HG03571 (cell line): Measurements from ENCODE around the gene ADORA2A.

Experiments used
- ATAC-seq: cut with Tn5 transposase; IDR thresholded peaks from one replicate; pipeline ENCODE4 v1.9.1; 2021; ENCODE audit not compliant: unreplicated experiment

Gene ADORA2A

DNA sequence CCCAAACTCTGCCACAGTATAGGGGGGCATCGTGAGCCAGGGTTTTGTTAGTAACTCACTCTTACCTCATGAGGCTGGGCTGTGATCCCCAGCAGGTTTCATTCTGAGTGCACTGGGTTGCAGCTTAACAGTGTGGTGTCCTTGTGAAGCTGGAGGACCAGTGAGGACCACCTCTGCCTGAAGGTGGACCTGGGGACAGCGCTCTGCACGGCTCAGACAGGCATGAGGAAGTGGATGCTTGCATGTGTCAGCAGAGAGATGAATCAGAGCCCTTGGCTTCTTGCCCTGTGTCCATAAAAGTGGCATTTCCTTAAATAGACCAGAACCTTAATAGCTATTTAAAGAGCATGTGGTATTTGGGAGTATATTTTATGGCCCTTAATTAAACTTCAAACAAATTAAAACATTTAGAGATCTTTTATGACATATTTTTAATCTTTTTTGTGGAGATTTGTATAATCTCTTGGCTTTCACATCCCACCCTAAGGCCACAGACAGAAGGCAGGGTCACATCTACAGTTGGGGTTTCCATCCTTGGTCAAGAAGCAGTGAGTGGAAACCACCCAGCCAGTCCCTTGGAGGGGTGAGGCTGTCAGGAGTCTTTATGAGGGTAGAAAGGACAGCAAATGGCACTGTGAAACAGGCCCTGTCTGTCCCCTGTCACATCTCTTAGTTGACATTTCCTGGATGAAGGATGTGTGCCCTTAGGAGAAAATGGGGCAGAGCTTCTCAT lies 24.8 kb upstream of the ADORA2A start:
- ATAC-seq: no peak

DNA sequence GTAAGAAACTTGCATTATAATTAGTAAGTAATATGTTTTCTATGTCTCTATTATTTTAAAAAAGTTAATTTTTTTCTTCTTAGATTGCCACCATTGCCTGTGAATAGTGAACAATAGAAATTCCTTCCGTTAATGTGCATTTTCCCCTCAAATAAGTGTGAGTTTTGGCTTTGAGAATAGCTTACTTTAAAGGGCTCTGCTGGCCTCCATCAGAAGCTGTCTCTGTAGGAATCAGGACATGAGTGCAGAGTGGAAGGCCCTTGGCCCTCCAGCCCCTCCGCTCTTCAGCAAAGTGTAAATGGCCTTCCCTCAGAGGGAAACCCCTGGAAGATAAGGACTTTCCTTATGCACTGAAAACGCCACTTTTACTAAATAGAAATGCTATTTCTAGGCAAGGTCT lies 24.1 kb upstream of the ADORA2A start:
- ATAC-seq: no peak

DNA sequence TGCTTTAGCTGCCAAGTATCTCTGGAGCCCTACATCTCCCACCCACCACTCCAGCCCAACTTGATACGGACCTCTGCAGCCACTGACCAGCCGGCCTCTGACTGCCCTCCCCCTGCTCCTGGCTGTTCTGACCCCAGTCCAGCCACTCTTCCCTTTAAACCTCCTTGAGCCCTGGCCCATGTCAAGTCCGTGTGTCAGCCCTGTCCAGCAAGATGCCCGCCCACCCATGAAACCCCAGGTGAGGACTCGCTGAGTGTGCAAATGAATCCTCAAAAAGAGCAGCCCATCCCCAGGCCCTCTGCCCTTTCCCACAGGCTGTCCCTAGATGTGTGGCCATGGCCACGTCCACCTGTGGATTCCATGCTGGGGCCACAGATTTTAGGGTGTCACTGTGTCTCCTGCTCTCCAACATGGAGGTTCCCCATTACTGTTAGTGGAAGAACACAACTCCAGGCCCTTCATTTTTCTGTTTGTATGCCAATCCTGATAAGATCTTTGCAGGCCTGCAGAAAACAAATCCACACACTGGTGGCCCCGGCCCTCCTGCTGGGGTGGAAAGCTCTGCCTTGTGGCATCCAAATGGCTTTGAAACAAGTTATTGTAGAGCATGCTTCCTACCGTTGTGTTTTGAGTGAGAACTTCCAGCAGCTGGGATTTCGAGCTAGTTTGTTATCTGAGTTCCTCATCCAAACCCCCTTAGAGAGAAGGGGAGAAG lies 22.7 kb upstream of the ADORA2A start:
- no peak for ATAC-seq

DNA sequence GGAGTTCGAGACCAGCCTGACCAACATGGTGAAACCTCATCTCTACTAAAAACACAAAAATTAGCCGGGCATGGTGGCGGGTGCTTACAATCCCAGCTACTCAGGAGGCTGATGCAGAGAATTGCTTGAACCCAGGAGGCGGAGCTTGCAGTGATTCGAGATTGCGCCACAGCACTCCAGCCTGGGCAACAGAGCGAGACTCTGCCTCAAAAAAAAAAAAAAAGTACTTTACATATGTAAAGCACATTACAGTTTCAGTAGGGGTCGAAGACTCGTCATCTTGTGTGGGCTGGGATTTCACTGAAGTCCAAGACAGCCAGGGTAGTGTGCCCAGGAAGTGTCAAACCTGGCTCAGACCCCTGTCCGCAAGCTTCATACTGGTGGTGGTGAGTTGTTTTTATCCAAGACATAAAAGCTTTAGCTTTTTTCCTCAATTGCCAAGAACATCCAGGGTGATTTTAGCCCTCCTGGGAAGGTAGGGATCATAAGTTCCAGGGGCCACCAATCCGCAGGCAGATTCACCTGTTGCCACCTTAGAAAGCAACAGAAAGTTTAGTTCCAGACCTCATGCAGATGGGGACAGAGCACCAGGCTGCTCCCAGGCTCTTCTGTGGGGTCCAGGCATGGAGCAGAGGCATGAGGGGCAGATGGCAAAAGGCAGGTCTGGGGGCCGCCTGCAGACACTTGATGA lies 21.6 kb upstream of the ADORA2A start:
- no peak for ATAC-seq

DNA sequence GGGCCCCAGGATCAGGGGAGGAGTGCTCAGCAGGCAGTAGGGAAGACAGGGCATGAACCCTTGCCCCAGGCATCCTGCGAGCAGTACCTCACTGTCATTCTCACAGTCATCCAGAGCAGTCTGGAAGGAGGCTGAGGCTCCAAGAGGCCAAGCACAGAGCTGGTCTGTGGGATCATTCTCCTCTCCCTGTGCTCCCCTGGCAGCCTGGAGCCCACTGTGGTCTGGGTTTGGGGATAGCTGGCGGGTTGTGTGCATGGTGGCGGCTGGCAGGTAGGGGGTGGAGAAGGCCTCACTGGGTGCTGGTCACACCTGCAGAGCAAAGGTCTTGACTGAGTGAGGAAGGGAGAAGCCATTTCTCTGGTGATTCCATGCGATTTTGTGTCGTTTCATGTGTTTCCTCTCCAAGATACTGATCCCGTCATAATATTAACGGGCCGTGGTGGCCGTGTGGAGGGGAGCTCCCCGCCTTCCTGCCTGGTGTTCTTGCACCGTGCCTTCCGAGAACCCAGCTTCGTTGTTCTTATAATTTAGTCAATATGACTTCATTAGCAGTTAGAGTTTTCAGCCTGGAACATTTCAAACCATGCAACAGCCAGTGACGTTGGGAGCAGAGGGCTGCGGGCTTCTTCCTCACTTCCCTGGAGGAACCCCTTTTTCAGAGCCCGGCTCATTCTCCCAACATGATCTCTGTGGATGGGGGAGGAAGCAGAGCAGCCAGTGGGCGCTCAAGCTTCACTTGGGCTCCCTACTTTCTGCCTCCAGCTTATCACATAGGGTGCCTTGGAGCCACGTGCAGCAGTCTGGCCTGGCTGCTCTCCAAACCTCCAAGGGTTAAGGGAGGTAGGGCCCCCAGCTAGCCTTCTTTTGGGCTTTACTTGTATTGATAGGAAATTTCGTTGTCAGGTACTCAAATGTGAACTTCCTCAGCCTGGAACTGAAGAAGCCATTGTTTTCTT lies 20.8 kb upstream of the ADORA2A start:
- no peak for ATAC-seq

DNA sequence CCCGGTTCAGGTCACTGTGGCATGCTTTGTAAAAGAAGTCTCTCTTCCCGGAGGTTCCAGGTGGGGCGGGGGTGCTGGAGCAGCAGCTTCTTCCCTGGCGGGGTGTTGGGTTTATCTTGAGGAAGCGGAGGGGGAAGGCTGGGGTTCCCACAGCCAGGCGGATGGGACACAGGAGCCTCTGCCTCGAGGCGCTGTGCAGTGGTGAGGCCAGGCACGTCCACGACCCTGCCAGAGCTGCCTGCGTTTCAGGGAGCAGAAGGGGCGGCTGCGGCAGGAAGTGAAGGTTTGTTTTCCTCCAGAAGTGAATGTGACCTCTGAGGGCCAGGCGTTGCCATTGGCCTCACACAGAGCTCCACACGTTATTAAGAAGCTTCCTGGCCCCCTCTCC lies 20.1 kb upstream of the ADORA2A start:
- no peak for ATAC-seq

DNA sequence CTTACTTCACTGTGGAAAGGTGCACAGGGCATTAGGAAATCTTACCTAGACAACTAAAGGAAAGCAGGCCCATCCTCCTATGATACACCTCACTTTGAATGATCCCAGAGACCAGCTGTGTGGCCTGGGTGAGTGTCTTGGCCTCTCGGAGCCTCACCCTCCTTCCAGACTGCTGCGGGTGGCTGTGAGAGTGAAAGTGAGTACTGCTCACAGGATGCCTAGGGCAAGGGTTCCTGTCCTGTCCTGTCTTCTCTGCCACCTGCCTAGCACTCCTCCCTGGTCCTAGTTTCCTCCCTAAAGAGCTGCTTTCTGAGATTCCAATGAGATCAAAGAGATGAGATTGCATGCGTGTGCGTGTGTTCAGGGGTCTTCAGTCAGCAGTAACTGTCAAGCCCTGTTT lies 19.5 kb upstream of the ADORA2A start:
- ATAC-seq: no peak

DNA sequence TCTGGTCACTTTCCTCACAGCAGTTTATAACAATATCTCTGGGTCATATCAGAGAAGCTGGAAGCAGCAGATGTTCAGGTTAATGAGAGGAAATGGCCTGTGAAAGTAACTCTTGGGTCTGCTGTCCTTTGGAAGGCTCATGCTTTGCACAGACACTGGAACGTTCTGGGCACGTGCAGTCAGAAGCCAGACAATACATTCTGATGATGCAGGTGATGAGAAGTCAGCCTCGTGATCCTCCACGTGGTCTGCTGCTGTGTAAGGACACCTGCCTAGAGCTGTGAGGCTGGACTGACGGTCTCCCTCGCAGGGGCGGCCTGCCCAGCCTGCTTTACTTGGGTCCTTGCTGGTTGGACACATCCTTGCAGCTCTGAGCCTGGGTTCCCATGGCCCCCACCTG lies 18.8 kb upstream of the ADORA2A start:
- no peak for ATAC-seq

DNA sequence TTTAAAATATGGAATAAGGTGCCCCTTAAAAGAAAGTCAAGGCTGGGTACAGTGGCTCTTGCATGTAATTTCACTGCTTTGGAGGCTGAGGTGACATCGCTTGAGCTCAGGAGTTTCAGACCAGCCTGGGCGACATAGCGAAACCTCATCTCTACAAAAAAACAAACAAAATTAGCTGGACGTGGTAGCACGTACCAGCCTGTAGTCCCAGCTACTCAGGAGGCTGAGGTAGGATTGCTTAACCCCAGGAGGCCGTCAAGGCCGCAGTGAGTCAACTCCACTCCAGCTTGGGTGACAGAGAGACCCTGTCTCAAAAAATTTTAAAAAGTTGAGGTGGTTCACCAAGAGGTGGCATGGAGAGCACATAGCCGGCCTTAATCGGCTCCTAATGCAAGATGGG lies 17.7 kb upstream of the ADORA2A start:
- no peak for ATAC-seq

DNA sequence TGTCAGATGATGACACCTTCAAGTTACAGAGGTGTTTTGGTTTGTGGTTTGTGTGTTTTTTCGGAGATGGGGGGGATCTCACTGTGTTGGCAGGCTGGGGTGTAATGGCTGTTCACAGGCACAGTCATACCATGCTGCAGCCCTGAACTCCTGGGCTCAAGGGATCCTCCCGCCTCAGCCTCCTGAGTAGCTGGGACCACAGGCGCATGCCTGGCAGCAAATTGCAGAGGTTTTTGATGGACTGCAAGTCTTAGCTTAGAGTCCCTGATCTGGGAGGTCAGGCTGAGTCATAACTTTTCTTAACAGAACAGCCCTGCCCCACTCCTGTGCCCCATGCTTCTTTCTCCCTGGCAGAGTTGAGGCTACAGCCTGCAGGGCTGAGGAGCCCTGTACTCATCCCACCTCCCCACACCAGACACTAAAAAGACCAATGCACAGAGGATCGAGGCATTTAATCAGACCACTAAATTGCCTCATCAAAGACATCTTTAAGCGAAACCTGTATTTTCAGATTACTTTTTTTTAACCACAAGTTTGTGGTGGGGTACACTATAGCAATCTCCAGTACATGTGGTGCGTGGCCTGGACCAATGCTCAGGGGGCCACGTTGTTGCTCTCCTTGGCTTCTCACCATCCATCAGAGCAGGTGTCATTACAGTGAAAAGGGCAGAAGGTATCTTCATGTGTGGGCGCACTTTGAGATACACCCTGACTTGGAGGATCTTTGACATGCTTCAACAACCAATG lies 17.1 kb upstream of the ADORA2A start:
- no peak for ATAC-seq

DNA sequence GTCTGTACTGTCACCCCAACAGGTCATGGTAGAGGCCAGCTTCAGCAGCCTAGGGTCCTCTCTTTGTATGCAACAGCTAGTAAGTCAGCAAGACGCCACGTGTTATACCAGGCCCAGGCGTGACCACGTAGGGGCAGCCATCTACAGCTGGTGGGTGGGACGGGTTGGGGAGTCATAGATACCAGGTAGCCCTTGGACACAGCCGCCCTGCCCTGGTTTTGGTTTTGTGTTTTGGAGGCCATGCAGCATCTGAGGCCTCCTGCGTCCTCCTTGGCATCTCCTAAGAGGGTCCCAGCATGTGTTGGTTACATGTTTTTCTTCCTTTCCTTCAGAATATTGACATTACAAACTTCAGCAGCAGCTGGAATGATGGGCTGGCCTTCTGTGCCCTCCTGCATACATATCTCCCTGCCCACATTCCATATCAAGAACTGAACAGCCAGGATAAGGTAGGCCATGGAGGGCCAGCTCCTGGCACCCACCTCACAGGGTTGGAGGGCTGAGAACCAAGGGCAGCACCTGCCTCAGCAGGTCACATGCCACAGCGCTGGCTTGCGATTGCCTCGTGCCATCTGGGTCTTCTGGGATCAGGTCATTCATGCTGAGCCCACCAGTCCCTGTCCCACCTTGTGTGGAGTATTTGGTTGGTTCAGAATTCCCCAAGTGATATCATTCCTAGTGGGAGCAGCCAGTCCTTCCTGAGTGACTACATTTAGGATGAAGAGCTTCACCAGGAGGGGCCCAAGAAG lies 16.0 kb upstream of the ADORA2A start:
- no peak for ATAC-seq

DNA sequence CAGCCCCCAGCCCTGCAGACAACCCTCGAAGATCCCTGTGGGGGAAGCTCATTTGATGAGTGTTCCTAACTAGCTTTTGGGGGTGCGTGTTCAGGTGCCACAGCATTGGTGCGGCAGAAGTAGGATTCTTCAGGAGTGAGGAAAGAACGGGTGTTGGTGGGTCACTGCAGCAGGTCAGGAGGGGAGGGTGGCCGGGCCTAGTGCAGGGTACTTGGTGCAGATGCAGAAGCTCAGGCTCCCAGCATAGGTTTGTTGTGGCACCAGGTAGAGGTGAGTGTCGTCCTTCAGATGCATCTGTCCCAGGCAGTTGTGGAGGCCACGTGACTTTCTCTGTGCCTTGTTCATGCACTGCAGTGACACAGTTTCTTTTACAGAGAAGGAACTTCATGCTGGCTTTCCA lies 15.1 kb upstream of the ADORA2A start:
- no peak for ATAC-seq

DNA sequence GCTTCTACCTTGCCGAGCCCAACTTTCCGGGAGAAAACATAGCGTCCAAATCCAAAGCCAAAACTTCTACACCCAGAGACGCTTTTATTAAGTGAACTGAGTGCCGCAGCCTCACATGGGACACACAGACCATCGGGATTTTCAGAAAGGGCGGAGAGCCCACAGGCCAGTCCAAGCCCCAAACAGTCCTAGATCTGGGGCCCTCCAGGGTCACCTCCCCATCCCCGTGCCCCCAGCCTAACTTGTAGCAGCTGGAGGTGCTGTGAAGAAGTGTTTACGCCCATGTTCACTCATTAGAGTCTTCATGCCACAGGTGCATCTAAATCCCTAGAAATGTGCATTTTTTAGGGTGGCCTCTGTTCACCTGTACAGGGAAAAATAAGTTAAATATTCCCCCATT lies 14.1 kb upstream of the ADORA2A start:
- ATAC-seq: no peak

DNA sequence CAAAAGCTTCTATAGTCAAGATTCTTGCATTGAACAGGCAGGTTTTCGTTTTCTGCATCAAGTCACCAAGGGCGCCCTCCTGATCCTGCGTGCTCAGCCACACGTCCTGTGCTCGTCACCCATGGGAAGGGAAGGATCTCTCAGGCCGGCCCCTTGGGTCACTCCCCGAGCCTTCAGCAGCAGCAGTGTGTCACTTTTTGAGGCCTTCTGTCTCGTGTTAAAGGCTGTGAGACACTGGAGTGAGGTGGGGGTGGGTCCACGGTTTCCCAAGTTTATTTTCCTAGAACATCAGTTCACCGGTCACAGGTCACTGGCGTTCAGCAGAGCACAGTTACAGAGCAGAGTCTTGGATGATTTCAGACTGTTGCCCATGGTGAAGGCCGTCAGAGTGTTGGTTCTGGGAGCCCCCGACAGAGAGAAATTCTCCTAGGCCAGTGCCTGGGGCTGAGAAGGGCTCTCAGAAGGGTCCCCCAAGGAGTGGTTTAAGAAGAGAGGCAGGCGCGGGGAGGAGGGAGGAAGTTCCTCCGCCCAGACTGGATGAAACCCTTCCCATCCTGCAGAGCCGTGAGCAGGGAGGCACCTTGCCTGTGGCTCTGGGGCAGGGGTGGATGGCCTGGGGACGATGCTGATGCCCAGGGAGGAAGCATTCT lies 13.5 kb upstream of the ADORA2A start:
- ATAC-seq: no peak

DNA sequence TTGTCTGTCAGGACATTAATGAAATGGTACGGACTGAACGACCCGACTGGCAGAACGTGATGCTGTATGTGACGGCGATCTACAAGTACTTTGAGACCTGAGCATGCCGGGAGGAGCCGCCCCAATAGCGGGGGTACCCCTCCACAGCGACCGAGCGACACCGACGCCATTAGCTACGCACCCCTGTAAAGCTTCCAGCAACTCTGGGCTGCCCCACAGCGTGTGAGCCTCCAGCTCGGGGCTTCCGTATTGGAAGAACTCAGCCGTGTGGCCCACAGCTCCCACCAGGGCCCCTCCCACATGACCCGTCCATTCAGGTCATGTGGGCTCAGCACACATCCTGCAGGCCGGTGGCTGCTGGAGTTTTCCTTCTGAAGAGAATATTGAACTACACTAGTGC lies 12.9 kb upstream of the ADORA2A start:
- ATAC-seq: no peak

DNA sequence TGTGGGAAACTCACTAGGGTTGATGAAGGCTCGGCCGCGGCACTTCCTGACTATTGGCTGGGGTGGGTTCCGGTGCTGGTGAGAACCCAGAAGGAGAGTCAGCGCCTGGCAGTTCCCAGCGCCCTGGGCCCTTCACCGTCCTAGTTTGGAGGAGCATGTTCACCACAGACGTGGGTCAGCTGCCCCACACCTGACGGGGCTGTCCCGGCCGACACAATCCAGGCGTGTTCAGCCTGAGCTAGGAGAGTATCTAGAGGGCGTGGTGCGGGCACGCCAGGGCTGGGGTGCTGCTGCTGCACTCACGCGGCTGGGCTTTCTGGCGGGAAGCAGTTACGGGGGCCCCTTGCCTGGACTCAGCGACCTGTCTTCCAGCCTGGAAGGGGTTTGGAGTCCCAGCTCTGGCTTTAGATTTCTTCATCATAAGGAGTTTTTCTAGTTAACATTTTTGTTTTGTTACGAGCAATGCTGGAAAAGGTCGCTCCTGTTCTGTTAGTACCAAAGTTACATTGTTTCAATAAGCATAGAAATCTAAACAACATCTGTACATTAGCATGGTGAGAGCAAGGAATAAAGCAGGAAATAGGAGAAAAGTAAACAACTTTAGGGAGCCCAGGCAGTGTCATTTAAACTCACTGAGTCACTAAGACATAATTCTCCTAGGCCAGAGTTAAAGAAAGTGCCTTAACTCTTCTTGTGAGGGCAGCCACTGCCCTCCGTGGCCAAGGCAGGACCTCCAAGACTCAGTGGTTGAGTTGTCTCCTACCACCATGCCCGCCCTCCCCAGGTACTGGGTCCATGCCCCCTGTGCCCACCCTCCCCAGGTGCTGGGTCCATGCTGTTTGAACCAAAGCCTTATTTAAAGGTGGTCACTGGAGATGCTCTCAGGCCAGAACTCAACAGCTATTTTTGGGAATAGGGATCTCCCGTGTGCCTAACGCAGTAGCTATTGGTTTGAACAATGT lies 12.1 kb upstream of the ADORA2A start:
- ATAC-seq: no peak

DNA sequence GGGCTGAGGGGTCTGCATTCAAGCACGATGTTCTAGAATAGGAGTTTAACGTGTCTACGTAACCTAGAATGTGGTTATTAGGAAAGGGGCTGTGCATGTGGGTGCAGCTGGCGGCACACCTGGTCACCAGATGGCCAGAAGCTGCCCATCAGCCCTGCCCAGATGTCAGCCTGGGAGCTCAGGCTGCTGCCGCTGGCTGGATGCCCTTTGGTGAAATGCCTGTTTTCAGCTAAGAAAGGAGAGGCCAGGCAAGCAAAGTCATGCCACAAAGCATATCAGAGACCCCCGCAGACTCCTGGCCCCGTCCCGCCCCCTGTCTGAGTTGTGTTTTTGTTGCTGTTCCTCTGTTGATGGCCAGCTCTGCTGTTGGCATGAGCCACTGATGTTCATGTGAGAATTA lies 11.3 kb upstream of the ADORA2A start:
- no peak for ATAC-seq

DNA sequence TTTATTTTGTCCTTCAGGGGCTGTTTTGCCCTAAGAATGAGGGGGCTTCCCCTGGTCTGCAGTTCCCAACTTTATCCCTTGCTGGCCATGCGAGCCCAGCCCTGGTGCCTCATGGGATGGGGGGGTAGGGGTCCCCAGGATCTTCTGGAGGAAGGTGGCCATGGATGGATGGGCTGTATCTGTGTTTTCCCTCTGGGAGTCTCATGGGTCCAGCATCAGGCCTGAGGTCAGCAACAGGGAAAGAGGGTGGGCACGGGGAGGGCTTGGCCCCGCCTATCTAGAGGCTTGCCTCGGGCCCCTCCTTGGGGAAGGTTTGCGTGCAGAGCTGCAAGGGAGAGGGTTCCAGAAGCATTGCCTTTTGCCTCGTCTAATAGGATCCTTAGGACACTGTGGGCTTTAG lies 10.8 kb upstream of the ADORA2A start:
- ATAC-seq: no peak
